Measurements from ENCODE around the gene HSPB6. TPM values are rescaled to one million over a fixed set of nuclear protein-coding genes. Genes with fewer than 3 reads are reported as not detected.

The HSPB6 gene
- total RNA-seq, 1 donor from 2014 or later: 3.2 TPM

DNA sequence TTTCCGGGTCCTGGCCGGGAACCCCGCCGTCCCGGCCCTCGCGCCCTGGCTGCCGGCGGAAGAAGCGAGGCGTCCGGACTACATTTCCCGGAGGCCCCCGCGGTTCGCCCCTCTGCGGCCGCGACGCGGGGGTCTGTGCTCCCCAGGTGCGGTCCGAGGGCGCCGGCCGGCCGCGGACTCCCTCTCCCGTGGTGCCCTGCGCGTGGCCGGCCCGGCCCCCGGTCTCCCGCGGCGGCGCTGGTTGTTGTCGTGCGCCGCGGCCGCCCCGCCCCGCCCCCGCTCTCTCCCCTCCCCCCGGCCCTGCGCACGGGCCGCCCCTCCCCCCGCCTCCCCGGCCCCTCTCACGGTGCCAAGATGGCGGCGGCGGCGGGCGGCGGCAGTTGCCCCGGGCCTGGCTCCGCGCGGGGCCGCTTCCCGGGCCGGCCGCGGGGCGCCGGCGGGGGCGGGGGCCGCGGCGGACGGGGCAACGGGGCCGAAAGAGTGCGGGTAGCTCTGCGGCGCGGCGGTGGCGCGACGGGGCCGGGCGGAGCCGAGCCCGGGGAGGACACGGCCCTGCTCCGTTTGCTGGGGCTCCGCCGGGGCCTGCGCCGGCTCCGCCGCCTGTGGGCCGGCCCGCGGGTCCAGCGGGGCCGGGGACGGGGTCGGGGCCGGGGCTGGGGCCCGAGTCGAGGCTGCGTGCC lies 39.0 kb downstream of the HSPB6 start, which contains the start of gene KMT2B:
Gene KMT2B, plus strand, starts transcription at position 339 of the 680 bp plus-strand sequence. Its CDS starts 16 bp downstream, at position 355.
- DNase-seq (ENCODE audit: extremely low read depth, low read depth, low spot score): no peak

DNA sequence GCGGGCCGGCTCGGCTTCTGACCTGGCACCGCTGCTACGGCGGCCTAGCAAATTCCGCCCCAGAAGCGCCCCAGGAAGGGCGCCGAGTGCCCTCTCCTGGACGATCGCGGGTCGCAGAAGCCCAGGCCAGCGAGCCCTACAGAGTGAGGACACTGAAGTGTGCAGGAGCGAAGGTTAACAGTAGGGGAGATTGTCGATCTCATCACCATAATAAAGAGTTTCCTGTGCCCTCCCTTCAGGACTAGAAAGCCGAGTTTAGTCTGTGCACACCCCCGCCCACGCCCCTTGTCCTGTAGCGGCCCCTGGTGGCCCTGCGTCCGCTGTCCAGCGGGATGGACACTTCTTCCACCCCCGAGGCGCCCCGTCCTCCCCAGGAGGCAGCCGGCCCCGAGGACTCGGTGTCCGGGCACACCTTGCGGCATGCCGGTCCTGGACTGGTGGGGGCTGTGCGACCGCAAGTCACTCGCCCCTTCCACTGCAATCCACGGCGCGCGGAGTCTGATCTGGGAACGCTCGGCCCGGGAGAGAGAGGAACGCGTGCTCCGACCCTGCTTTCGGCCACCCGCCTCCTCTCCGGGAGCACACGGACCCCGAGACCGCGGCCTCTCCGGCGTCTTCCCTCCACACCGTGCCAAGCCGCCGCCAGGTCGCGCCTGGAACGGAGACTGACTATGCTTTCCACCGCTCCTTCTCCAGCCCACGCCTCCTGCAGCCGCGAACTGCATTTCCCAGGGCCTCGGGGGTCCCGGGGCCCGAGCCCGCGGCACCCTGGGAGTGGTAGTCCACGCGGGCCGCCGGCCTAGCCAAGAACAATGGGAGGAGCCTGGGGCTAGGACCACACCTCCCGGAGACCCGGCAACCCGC lies 39.8 kb downstream of the HSPB6 start:
- DNase-seq (ENCODE audit: extremely low read depth, low read depth, low spot score): peak; percentile 55

DNA sequence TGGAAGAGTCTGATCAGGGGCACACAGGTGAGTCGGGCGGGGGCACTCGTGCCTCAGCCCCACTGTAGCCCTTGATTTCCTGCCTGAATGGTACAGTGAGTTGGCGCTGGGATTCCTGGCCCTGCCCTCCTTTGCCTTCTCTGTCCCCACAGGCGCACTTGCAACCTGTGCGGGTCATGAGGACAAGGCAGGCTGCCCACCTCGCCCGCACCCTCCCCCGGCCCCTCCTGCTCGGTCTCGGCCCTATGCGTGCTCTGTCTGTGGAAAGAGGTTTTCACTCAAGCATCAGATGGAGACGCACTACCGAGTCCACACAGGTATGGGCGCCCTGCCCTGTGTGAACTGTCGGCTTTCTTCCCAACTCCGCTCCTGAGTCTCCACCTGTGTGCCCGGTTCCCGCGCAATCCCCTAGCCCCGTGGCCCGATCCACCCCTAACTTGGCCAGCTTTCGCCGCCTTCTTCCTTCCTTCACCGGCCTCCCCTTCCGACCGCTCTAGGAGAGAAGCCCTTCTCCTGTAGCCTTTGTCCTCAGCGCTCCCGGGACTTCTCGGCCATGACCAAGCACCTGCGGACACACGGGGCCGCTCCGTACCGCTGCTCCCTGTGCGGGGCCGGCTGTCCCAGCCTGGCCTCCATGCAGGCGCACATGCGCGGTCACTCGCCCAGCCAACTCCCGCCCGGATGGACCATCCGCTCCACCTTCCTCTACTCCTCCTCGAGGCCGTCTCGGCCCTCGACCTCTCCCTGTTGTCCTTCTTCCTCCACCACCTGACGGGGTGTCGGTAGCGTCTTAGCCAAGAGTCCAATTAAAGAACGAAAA lies 40.6 kb downstream of the HSPB6 start:
- DNase-seq (ENCODE audit: extremely low read depth, low read depth, low spot score): no peak

DNA sequence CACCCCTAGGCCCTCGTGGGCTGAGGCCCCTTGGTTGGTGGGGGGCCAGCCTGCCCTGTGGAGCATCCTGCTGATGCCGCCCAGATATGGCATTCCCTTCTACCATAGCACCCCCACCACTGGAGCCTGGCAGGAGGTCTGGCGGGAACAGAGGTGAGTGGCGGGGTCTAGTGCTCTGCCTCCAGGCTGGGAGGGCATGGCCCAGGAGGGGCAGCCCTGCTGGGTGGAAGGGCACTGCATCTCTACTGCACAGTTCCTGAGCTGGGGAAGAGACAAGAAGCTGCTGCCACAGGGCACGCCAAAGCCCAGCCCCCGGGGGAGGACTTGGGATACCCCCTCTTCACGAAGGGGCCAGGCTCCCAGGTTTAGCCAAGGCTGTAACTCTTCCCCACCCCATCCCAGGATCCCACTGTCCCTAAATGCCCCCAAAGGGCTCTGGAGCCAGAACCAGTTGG lies 41.4 kb downstream of the HSPB6 start:
- DNase-seq (ENCODE audit: extremely low read depth, low read depth, low spot score): no peak

DNA sequence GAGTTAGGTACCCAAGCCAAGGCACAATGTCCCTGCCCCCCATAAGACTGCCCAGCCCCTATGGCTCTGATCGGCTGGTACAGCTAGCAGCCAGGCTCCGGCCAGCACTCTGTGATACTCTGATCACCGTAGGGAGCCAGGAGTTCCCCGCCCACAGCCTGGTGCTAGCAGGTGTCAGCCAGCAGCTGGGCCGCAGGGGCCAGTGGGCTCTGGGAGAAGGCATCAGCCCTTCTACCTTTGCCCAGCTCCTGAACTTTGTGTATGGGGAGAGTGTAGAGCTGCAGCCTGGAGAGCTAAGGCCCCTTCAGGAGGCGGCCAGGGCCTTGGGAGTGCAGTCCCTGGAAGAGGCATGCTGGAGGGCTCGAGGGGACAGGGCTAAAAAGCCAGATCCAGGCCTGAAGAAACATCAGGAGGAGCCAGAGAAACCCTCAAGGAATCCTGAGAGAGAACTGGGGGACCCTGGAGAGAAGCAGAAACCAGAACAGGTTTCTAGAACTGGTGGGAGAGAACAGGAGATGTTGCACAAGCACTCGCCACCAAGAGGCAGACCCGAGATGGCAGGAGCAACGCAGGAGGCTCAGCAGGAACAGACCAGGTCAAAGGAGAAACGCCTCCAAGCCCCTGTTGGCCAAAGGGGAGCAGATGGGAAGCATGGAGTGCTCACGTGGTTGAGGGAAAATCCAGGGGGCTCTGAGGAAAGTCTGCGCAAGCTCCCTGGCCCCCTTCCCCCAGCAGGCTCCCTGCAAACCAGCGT lies 42.1 kb downstream of the HSPB6 start:
- DNase-seq (ENCODE audit: extremely low read depth, low read depth, low spot score): no peak

DNA sequence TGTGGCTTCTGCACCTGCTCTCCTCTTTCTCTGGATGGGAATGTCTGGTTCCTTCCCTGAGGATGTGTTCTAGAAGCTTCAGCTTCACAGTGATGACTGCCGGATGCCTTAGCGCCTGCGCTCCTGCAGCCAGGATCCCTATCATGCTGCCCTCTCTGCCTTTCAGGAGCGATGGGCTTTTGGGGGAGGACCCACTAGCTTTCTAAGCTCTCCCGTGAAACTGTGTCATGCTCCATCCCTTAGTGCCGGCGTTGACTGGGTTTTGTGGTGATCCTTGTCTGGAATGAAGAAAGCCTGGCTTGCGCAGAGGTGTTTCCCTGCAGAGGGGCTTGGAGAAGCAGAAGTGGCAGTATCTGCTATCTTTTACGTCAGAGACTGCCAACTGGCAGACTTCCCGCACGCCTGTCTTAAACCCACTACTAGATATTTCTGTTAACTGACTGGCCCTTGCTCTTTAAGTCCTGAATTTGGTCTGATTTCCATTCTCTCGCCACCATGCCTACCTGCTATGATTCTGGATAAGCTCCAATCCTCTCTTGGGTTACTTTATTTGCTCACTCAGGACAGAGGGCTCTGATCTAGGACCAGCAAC lies 42.8 kb downstream of the HSPB6 start:
- DNase-seq (ENCODE audit: extremely low read depth, low read depth, low spot score): no peak

DNA sequence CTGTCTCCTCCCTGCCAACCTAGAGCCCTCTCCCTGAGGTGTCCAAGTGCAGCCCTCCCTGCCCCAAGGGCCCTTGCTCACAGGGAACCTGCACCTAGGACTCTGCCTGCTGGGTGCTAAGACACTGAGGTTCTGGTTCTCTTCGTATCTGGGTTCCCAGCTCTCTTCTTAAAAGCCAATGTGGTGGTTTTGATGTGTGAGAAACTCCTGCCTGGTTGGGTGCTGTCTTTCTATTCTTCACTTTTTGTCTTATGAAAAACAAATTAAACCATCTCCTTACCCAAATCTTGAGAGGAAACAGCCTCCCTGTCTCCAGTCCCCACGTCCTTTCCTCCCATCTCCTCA lies 43.4 kb downstream of the HSPB6 start:
- no peak for DNase-seq (ENCODE audit: extremely low read depth, low read depth, low spot score)

DNA sequence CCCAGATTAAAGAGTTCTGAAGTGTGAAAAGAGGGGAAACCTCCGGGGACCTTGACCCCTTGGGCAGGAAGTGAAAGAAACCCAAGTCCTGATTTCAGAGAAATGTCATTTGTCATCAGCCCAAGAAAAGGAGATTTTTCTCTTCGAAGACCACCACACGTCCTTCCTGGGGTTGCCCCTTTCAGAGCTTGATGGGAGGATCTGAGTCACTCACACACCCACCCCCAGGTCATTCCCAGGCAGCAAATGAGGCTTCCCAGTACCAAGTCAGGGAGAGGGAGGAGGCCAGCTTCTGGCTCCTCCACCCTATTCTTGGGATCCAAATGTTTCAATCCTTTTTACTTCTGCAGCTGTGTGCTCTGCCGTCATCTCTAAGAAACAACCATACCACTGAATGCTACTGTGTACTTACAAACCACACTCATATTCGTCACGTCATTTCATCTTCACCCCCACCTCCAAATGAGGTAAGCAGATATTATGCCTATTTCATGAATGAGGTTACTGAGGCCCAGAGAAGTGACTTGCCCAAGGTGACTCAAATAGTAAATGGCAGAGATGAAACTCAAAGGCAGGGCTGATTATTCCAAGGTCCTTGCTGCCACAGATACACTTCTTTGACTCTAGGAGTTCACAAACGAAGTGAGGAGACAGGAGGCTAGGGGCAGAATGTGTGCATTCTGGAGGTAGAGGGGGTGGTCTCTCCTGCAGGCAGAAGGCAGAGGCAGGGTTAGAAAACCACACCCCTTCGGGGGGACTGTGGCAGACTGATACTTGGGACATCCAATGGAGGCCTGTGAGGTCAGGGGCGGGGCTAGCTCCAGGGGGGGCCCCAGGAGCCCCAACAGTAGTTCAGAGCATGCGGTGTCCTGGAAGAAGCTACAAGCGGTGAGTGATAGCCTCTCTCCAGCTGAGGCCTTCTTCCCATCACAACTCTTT lies 44.0 kb downstream of the HSPB6 start:
- no peak for DNase-seq (ENCODE audit: extremely low read depth, low read depth, low spot score)

DNA sequence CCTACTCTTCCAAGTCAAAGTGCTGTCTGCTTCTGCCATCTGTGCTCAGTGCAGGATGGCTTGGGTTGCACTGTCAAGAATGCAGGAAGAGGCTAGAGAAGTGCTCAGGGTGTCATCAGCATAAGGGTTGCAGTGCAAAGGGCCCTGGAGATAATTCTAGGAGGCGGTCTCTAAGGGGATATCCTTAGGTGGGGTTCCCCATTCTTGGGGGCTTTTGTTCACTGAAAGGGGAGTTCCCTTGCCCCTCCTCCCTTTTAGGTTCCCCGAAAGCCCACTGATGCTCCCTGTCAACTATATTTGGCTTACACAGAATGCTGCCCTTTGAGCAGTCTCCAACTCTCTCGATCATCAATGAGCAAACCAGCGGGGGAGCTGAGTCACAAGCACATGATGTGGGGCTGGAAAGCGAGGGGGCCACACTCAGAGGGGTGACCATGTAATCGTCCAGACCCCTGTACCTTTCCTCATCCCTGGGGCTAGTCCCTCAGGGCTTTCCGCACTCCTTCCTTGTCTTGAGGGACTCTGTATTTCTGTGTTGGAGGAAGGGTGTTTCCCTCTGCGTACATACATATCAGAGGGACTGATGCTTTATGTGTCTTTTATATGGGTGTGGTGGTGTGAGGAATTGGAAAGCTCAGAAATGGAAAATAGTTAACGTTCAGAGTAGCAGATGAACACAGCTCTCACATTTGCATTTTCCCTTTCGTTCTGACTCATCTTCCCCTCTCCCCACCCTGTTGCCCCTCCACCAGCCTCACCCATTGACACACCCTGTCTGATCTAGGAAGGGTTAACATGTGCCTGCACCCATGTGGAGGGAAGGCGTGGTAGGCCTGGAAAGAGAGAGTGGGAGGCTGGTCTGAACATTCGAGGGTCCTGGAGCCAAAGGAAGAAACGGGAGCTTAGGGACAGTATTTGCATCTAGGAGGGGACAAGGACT lies 45.8 kb downstream of the HSPB6 start:
- DNase-seq (ENCODE audit: extremely low read depth, low read depth, low spot score): no peak

DNA sequence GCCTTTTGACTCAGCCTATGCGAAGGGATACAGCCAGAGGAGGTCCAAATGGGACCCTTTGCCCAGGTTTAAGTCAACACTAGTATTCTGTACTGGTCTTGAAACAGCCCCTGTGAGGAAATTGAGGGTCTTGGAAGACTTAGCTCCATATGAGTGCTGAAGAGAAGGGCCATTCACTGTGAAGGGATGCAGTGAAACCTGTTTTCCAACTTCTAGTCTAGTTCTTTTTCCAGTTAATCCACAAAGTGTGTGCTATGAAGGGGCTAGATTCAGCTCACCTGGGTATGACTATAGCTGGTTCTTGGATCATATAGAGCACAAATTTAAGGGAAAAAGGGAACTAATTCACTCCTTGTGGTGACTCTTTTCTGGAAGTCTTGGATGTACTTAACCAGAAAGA lies 48.4 kb downstream of the HSPB6 start:
- DNase-seq (ENCODE audit: extremely low read depth, low read depth, low spot score): no peak

Other genes with a start within 250 kb of the HSPB6 start
- gene DMKN, start 243.4 kb downstream of the HSPB6 start, total RNA-seq: 17.4 TPM in 1 of 2 replicates, not detected in the other
- not detected in 2 replicates for gene SBSN, start 228.7 kb downstream of the HSPB6 start, total RNA-seq
- not detected in 2 replicates for gene GAPDHS, start 223.6 kb downstream of the HSPB6 start, total RNA-seq
- 77.8 and 79.9 TPM in 2 replicates for gene TMEM147, start 211.4 kb downstream of the HSPB6 start, total RNA-seq
- not detected in 2 replicates for gene ATP4A, start 193.4 kb downstream of the HSPB6 start, total RNA-seq
- gene PMIS2, start 170.9 kb downstream of the HSPB6 start, total RNA-seq: not detected in 2 replicates
- 5.8 and 9.1 TPM in 2 replicates for gene HAUS5, start 144.3 kb downstream of the HSPB6 start, total RNA-seq
- gene RBM42, start 128.0 kb downstream of the HSPB6 start, total RNA-seq: 98.4 and 110 TPM in 2 replicates
- gene ETV2, start 115.3 kb downstream of the HSPB6 start, total RNA-seq: 0.70 and 2.3 TPM in 2 replicates
- 418 and 559 TPM in 2 replicates for gene COX6B1, start 108.7 kb downstream of the HSPB6 start, total RNA-seq
- gene UPK1A, start 90.5 kb downstream of the HSPB6 start, total RNA-seq: not detected in 2 replicates
- not detected in 2 replicates for gene ZBTB32, start 52.5 kb downstream of the HSPB6 start, total RNA-seq
- gene KMT2B, start 39.0 kb downstream of the HSPB6 start, total RNA-seq: 13.0 and 34.4 TPM in 2 replicates
- 3.2 and 4.3 TPM in 2 replicates for gene IGFLR1, start 14.6 kb downstream of the HSPB6 start, total RNA-seq
- gene U2AF1L4, start 11.6 kb downstream of the HSPB6 start, total RNA-seq: 5.6 and 8.7 TPM in 2 replicates
- gene PSENEN, start 11.4 kb downstream of the HSPB6 start, total RNA-seq: 50.2 and 75.0 TPM in 2 replicates
- gene LIN37, start 8.5 kb downstream of the HSPB6 start, total RNA-seq: 9.7 and 18.7 TPM in 2 replicates
- gene PROSER3, start 1.1 kb upstream of the HSPB6 start, total RNA-seq: 4.0 and 14.8 TPM in 2 replicates
- 0.53 and 5.0 TPM in 2 replicates for gene ARHGAP33, start 18.5 kb upstream of the HSPB6 start, total RNA-seq
- not detected in 2 replicates for gene PRODH2, start 55.8 kb upstream of the HSPB6 start, total RNA-seq
- gene NPHS1, start 95.5 kb upstream of the HSPB6 start, total RNA-seq: not detected in 2 replicates
- not detected in 2 replicates for gene KIRREL2, start 99.9 kb upstream of the HSPB6 start, total RNA-seq
- 7.3 and 14.9 TPM in 2 replicates for gene APLP1, start 111.5 kb upstream of the HSPB6 start, total RNA-seq
- 2.7 and 3.6 TPM in 2 replicates for gene NFKBID, start 143.5 kb upstream of the HSPB6 start, total RNA-seq
- gene HCST, start 145.5 kb upstream of the HSPB6 start, total RNA-seq: not detected in 2 replicates
- gene TYROBP, start 151.3 kb upstream of the HSPB6 start, total RNA-seq: not detected in 2 replicates
- 13.3 and 24.3 TPM in 2 replicates for gene LRFN3, start 179.3 kb upstream of the HSPB6 start, total RNA-seq
- 19.8 and 29.1 TPM in 2 replicates for gene SDHAF1, start 238.2 kb upstream of the HSPB6 start, total RNA-seq

Data from glomerular endothelial cell (primary cell).